GM12878 (cell line): Measurements from ENCODE around the gene MAPKBP1. TPM values are rescaled to one million over a fixed set of nuclear protein-coding genes. Genes with fewer than 3 reads are reported as not detected.

Source experiments
- ATAC-seq: fragments of 200-7000 bp; cut with Tn5 transposase; 3 replicates; pipeline ENCODE4 v1.9.1; 2020; ENCODE audit warnings: mild to moderate bottlenecking, moderate library complexity
- BruUV-seq: library from RNA; stranded (reverse); fragments of 400-500 nt; replicated peaks from 2 replicates; lab custom pipeline; 2021; lab: Mats Ljungman, UMichigan
- CTCF ChIA-PET: fragments of 300-600 bp; sonication (Branson Sonifier 250); formaldehyde crosslinking; extraction: SDS; loops from one replicate; lab custom pipeline; 2021; ENCODE audit warnings: inconsistent platforms; lab: Yijun Ruan, JAX
- POLR2A ChIA-PET: fragments of 350-600 bp; formaldehyde crosslinking; extraction: SDS; loops from one replicate; lab custom pipeline; 2021; ENCODE audit warnings: inconsistent platforms; lab: Charles Lee
- RAD21 ChIA-PET: fragments of 300-600 bp; sonication (Branson Sonifier 250); formaldehyde crosslinking; loops from one replicate; lab custom pipeline; 2023; ENCODE audit warnings: antibody characterized with exemption; ENCODE audit not compliant: unreplicated experiment; lab: Charles Lee
- SMC1A ChIA-PET: fragments of 300-600 bp; sonication (Branson Sonifier 250); formaldehyde crosslinking; loops from one replicate; lab custom pipeline; 2023; ENCODE audit not compliant: unreplicated experiment, uncharacterized antibody; lab: Charles Lee
- DNase-seq: peaks from one replicate; pipeline ENCODE4 v3.0.0-alpha.2; 2011; ENCODE audit warnings: low read depth, low spot score
- FAIRE-seq: peaks from 3 replicates; lab custom pipeline; 2011; peaks lifted over from hg19 to GRCh38; lab: Jason Lieb, UNC
- H2AFZ ChIP-seq: 2 replicates; pipeline ENCODE4 v1.6.0; 2011; ENCODE audit warnings: low read depth, low read length, control low read depth; ENCODE audit not compliant: control insufficient read depth
- H3K27ac ChIP-seq: 2 replicates; pipeline ENCODE4 v1.5.1; 2011; ENCODE audit warnings: control low read depth; ENCODE audit not compliant: control insufficient read depth, insufficient read depth
- H3K27me3 ChIP-seq, 2 experiments: replicated peaks in 1 of 2; 2 replicates each; pipeline versions ENCODE4 v1.6.0 to v1.6.1; 2011; ENCODE audit warnings: low read length in 1 of 2; ENCODE audit not compliant: control insufficient read depth in 2 of 2, insufficient read depth in 2 of 2
- H3K36me3 ChIP-seq, 2 experiments: 2 replicates each; pipeline ENCODE4 v1.5.1; 2011; ENCODE audit warnings: low read length in 1 of 2; ENCODE audit not compliant: control insufficient read depth in 2 of 2, insufficient read depth in 2 of 2
- H3K4me1 ChIP-seq: 2 replicates; pipeline ENCODE4 v1.6.1; 2011; ENCODE audit warnings: mild to moderate bottlenecking, low read length, moderate library complexity, mixed read lengths; ENCODE audit not compliant: control insufficient read depth, insufficient read depth
- H3K4me2 ChIP-seq: 2 replicates; pipeline ENCODE4 v1.6.0; 2011; ENCODE audit warnings: control low read depth; ENCODE audit not compliant: control insufficient read depth, insufficient read depth
- H3K4me3 ChIP-seq: fragments of 200-600 bp; sonication (generic); 2 replicates; pipeline ENCODE4 v1.5.1; 2016
- H3K79me2 ChIP-seq: 2 replicates; pipeline ENCODE4 v1.6.0; 2011; ENCODE audit warnings: low read length; ENCODE audit not compliant: control insufficient read depth, insufficient read depth
- H3K9ac ChIP-seq: 2 replicates; pipeline ENCODE4 v1.8.0; 2011; ENCODE audit warnings: low read length, control low read depth, mixed read lengths; ENCODE audit not compliant: control insufficient read depth, insufficient read depth
- H3K9me3 ChIP-seq: replicated peaks from 3 replicates; pipeline ENCODE4 v1.5.1; 2011; ENCODE audit warnings: mild to moderate bottlenecking, low read length; ENCODE audit not compliant: control insufficient read depth, insufficient read depth
- H4K20me1 ChIP-seq: 2 replicates; pipeline ENCODE4 v1.6.0; 2011; ENCODE audit not compliant: control insufficient read depth, insufficient read depth
- CHD4 ChIP-seq: fragments of 200-600 bp; sonication (generic); IDR thresholded peaks from 2 replicates; pipeline ENCODE4 v1.6.1; 2016; ENCODE audit warnings: mild to moderate bottlenecking
- EP300 ChIP-seq, 2 experiments: fragments of 150-350 bp in 1 of 2; IDR thresholded peaks; 2 replicates each; pipeline ENCODE4 v1.6.1; 2011 to 2012; ENCODE audit warnings: low read depth in 2 of 2, low read length in 2 of 2, borderline replicate concordance in 1 of 2, improper control_type of control experiment in 1 of 2, inconsistent platforms in 1 of 2; ENCODE audit not compliant: control insufficient read depth in 1 of 2
- FOXM1 ChIP-seq: IDR thresholded peaks from 2 replicates; pipeline ENCODE4 v1.6.1; 2012; ENCODE audit warnings: low read depth, mild to moderate bottlenecking, inconsistent platforms, low read length, moderate library complexity
- HDAC2 ChIP-seq: fragments of 200-600 bp; sonication (generic); IDR thresholded peaks from 2 replicates; pipeline ENCODE4 v1.6.1; 2017
- RAD51 ChIP-seq: fragments of 450-650 bp; IDR thresholded peaks from 2 replicates; pipeline ENCODE4 v1.6.1; 2016; ENCODE audit warnings: moderate library complexity, mild to moderate bottlenecking, inconsistent platforms
- SPI1 ChIP-seq: IDR thresholded peaks from 2 replicates; pipeline ENCODE4 v1.6.1; 2011; ENCODE audit warnings: low read depth, mild to moderate bottlenecking, low read length, moderate library complexity, borderline replicate concordance; ENCODE audit not compliant: insufficient read depth
- STAT1 ChIP-seq: fragments of 450-650 bp; conservative IDR thresholded peaks from 2 replicates; pipeline ENCODE4 v1.6.1; 2014; ENCODE audit warnings: antibody characterized with exemption, mild to moderate bottlenecking
- TARDBP ChIP-seq: IDR thresholded peaks from 2 replicates; pipeline ENCODE4 v1.6.1; 2016; ENCODE audit warnings: borderline replicate concordance
- YY1 ChIP-seq: IDR thresholded peaks from 2 replicates; pipeline ENCODE4 v1.6.1; 2011; ENCODE audit warnings: low read depth, mild to moderate bottlenecking, low read length
- ZNF207 ChIP-seq: fragments of 450-650 bp; IDR thresholded peaks from 2 replicates; pipeline ENCODE4 v1.6.1; 2014; ENCODE audit warnings: antibody characterized with exemption, mild to moderate bottlenecking, borderline replicate concordance
- ZNF274 ChIP-seq: IDR thresholded peaks from one replicate; pipeline ENCODE4 v1.8.0; 2011; ENCODE audit not compliant: insufficient read length, insufficient read depth
- ZNF687 ChIP-seq: fragments of 450-650 bp; IDR thresholded peaks from 2 replicates; pipeline ENCODE4 v1.6.1; 2017; ENCODE audit warnings: mild to moderate bottlenecking, moderate library complexity
- WGBS: methylation state at CpG from one replicate; pipeline ENCODE4 v1.1.6; 2016; ENCODE audit warnings: low lambda C conversion rate; ENCODE audit not compliant: insufficient replicate concordance, insufficient coverage; ENCODE audit errors: missing lambda C conversion rate; 5-methylcytosine and 5-hydroxymethylcytosine counted together
- in situ Hi-C: fragments of 300-500 bp; cut with MboI; formaldehyde crosslinking; loops from 9 replicates; pipeline ENCODE4 v1.14.3; 2018; ENCODE audit warnings: mixed read lengths
- intact Hi-C: fragments of 100-400 bp; cut with micrococcal nuclease; formaldehyde crosslinking; loops from one replicate; pipeline ENCODE4 v1.14.2; 2022; ENCODE audit not compliant: unreplicated experiment
- polyA plus RNA-seq, 11 experiments: library from polyadenylated mRNA; depleted of rRNA in 4 of 11; unstranded in 6 of 11; stranded (reverse) in 5 of 11; fragments of >200 nt; fragmentation: Nextera tagmentation in 4 of 11; fragmentation: Illumina TruSeq in 1 of 11; extraction: Ambion mirVana in 4 of 11; extraction: Trizol in 1 of 11; gene quantifications; 1 replicate in 1 of 11; 2 replicates in 10 of 11; pipeline versions ENCODE4 v1.2.1 to v1.2.3, GENCODE V29; 2011 to 2016; ENCODE audit warnings: inconsistent platforms in 2 of 11, missing spikeins in 2 of 11, low read depth in 1 of 11
- total RNA-seq, 4 experiments: library from RNA; depleted of rRNA in 3 of 4; stranded (reverse); fragments of >200 nt in 3 of 4; fragmentation: Illumina TruSeq in 1 of 4; extraction: Trizol in 1 of 4; gene quantifications; 2 replicates each; pipeline versions ENCODE4 v1.2.1 to v1.2.3, GENCODE V29; 2013 to 2021
- TF ChIP-seq, protein P1 (sequence below): fragments of 450-650 bp; IDR thresholded peaks from 2 replicates; pipeline ENCODE4 v1.6.1; 2017; ENCODE audit warnings: mild to moderate bottlenecking

Gene MAPKBP1
- total and polyA plus RNA-seq, 10 of the 15 experiments (the other 5 are each of a cell fraction or from before 2014, with no cell fraction given): 0.44 to 19.0 (median 7.3) TPM

GRCh38 chr15:41847206-41847605 is 72.9 kb downstream of the MAPKBP1 start:
- CTCF ChIA-PET: interaction anchor here (1.0 to 1.2 kb wide), 2 partner anchors 56 to 57 kb away, joined by 3 read pairs; no protein-coding TSS in a partner anchor
- in situ Hi-C loops: no loop called here
- intact Hi-C loops: no loop called here

More at GRCh38 chr15:41847206-41847605, 72.9 kb downstream of the MAPKBP1 start:
- ATAC-seq (no peak), DNase-seq (no peak), FAIRE-seq (no peak)
- H3K4me1 ChIP-seq: no peaks in the 10 kb centered on the region
- no peaks in the 10 kb centered on the region for H3K9me3 ChIP-seq
- no peaks in the 10 kb centered on the region; a peak in 1 of 4 replicates for H3K36me3 ChIP-seq
- ChIA-PET SMC1A (interaction anchor here (1.0 kb wide), 1 partner anchor 237 kb away, joined by 3 read pairs; no protein-coding TSS in a partner anchor), POLR2A (interaction anchor here (1.3 kb wide), 1 partner anchor 9 kb away, joined by 4 read pairs; no protein-coding TSS in a partner anchor), RAD21 (no interaction called here)
- no peak overlapping the region for H3K27ac ChIP-seq
- H4K20me1 ChIP-seq: no peaks in the 10 kb centered on the region; the same call in 1 of the 2 replicates
- TF ChIP-seq YY1 (no peak), ZNF274 (no peak), ZNF207 (no peak), HDAC2 (no peak), RAD51 (no peak), CHD4 (no peak), FOXM1 (no peak), STAT1 (no peak), EP300 (IDR thresholded peaks at IDR 0.05; ENCODE audit: borderline replicate concordance in 1 of 2, control insufficient read depth in 1 of 2, low read depth in 2 of 2, low read length in 2 of 2) (no peak), TARDBP (no peak), ZNF687 (no peak), SPI1 (no peak)
- TF ChIP-seq, protein P1, sequence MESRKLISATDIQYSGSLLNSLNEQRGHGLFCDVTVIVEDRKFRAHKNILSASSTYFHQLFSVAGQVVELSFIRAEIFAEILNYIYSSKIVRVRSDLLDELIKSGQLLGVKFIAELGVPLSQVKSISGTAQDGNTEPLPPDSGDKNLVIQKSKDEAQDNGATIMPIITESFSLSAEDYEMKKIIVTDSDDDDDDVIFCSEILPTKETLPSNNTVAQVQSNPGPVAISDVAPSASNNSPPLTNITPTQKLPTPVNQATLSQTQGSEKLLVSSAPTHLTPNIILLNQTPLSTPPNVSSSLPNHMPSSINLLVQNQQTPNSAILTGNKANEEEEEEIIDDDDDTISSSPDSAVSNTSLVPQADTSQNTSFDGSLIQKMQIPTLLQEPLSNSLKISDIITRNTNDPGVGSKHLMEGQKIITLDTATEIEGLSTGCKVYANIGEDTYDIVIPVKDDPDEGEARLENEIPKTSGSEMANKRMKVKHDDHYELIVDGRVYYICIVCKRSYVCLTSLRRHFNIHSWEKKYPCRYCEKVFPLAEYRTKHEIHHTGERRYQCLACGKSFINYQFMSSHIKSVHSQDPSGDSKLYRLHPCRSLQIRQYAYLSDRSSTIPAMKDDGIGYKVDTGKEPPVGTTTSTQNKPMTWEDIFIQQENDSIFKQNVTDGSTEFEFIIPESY: no peak
- BruUV-seq: no TSS peak
- 90% methylated on average over 14 of the region's 14 CpGs for WGBS
- no peak overlapping the region for H3K9ac ChIP-seq
- H3K4me2 ChIP-seq: no peak overlapping the region
- H2AFZ ChIP-seq: no peak overlapping the region
- H3K79me2 ChIP-seq: no peaks in the 10 kb centered on the region
- no peak overlapping the region for H3K4me3 ChIP-seq
- H3K27me3 ChIP-seq: no peaks in the 10 kb centered on the region
